Measurements from ENCODE around the gene MERTK. TPM values are rescaled to one million over a fixed set of nuclear protein-coding genes. Genes with fewer than 3 reads are reported as not detected.

Gene MERTK
- total and polyA plus RNA-seq, 2 of the 13 experiments (the other 11 are each of a cell fraction or from before 2014, with no cell fraction given): 37.3 to 44.7 TPM

- no peak for TF ChIP-seq ZNF7 (CRISPR knock-in tag; IDR thresholded peaks at IDR 0.05)
- TF ChIP-seq ZNF124 (CRISPR knock-in tag; IDR thresholded peaks at IDR 0.05): peak; percentile 80
- TF ChIP-seq CSRNP1 (CRISPR knock-in tag; IDR thresholded peaks at IDR 0.05): peak; percentile 21; the same call in 1 of the 2 replicates
- peak; percentile 75; the same call in 1 of the 2 replicates for TF ChIP-seq ZNF766 (CRISPR knock-in tag; IDR thresholded peaks at IDR 0.05; ENCODE audit: borderline replicate concordance)
- 0 out of 2 replicates have a peak, but pooled peaks have one; percentile 43 for TF ChIP-seq PREB (CRISPR knock-in tag; IDR thresholded peaks at IDR 0.05)
- TF ChIP-seq ZBTB34 (CRISPR knock-in tag; IDR thresholded peaks at IDR 0.05): peak; percentile 21; the same call in 1 of the 2 replicates
- TF ChIP-seq ZNF331 (CRISPR knock-in tag; IDR thresholded peaks at IDR 0.05): peak; percentile 86
- no peak for TF ChIP-seq ZFAT (CRISPR knock-in tag; conservative IDR thresholded peaks at IDR 0.05)
- peak; percentile 58; the same call in 1 of the 2 replicates for TF ChIP-seq ZBTB3 (CRISPR knock-in tag; IDR thresholded peaks at IDR 0.05; ENCODE audit: borderline replicate concordance, low read depth)
- TF ChIP-seq ZNF644 (CRISPR knock-in tag; IDR thresholded peaks at IDR 0.05; ENCODE audit: low read depth): peak; percentile 45; the same call in 1 of the 2 replicates
- TF ChIP-seq MXD1 (CRISPR knock-in tag; IDR thresholded peaks at IDR 0.05): no peak
- no peak for TF ChIP-seq ATF2 (CRISPR knock-in tag; IDR thresholded peaks at IDR 0.05)
- no peak for TF ChIP-seq MAF1 (CRISPR knock-in tag; IDR thresholded peaks at IDR 0.05; ENCODE audit: borderline replicate concordance)
- TF ChIP-seq ELF3 (CRISPR knock-in tag; IDR thresholded peaks at IDR 0.05): peak; percentile 95
Measured at GRCh38 chr2:111919794-111920608, 21.6 kb downstream of the MERTK start (continued).
